Psoas muscle (tissue), 8 donors: Measurements from ENCODE around the gene ZBTB47. TPM values are rescaled to one million over a fixed set of nuclear protein-coding genes. Genes with fewer than 3 reads are reported as not detected.

Experiments
- ATAC-seq, 4 donors: fragments of 200-7000 bp; cut with Tn5 transposase; one replicate each; pipeline ENCODE4 v1.9.1; 2020; ENCODE audit warnings: moderate library complexity in 3 of 4, mild to moderate bottlenecking in 2 of 4
- DNase-seq, 2 donors: peaks; one replicate each; pipeline ENCODE4 v3.0.0-alpha.2; 2020
- H3K27ac ChIP-seq: fragments of 200-600 bp; one replicate; pipeline ENCODE4 v1.8.0; 2022
- H3K27me3 ChIP-seq, 3 donors: fragments of 200-600 bp in 1 of 3; one replicate each; pipeline versions ENCODE4 v1.6.1 to v1.8.0; 2013 to 2022; ENCODE audit warnings: low read length in 2 of 3, mild to moderate bottlenecking in 2 of 3, moderate library complexity in 1 of 3; ENCODE audit not compliant: insufficient read depth in 3 of 3
- H3K36me3 ChIP-seq, 2 donors: fragments of 200-600 bp in 1 of 2; one replicate each; pipeline versions ENCODE4 v1.6.1 to v1.8.0; 2013 to 2022; ENCODE audit warnings: low read depth in 1 of 2, mild to moderate bottlenecking in 1 of 2, moderate library complexity in 1 of 2; ENCODE audit not compliant: insufficient read depth in 1 of 2
- H3K4me1 ChIP-seq: fragments of 200-600 bp; one replicate; pipeline ENCODE4 v1.8.0; 2022
- H3K4me3 ChIP-seq: fragments of 200-600 bp; one replicate; pipeline ENCODE4 v1.8.0; 2022; ENCODE audit warnings: mild to moderate bottlenecking
- H3K9me3 ChIP-seq: fragments of 200-600 bp; one replicate; pipeline ENCODE4 v1.8.0; 2022
- WGBS, 3 donors: extraction: QIAGEN DNeasy Blood & Tissue Kit; methylation state at CpG; one replicate each; pipeline versions ENCODE4 v1.1.6 to v1.1.7; 2013; 5-methylcytosine and 5-hydroxymethylcytosine counted together
- intact Hi-C, 2 donors: fragments of 100-400 bp; cut with DNase I; formaldehyde crosslinking; loops; one replicate each; pipeline versions ENCODE4 v1.11.0 to v1.14.2; 2022
- polyA plus RNA-seq, 3 donors: library from polyadenylated mRNA; stranded (reverse); fragments of 200-250 nt; gene quantifications; one replicate each; pipeline ENCODE4 v1.2.3, GENCODE V29; 2013
- total RNA-seq, 4 donors: library from RNA; stranded (reverse); fragmentation: NEBNext Ultra II Directional in 2 of 4; extraction: Animal tissue kit (Norgen Biotek cat#: 25700) in 2 of 4; gene quantifications; one replicate each; pipeline versions ENCODE4 v1.2.1 to v1.2.4, GENCODE V29; 2021 to 2023
- TF ChIP-seq, protein P1 (sequence below): fragments of 200-600 bp; IDR thresholded peaks from one replicate; pipeline ENCODE4 v1.8.0; 2022; ENCODE audit warnings: antibody characterized with exemption
- donor health status: healthy with polysubstance abuse.
- donor health status: DM: no; HTN: no; CAD: no; lungs with moderate emphysema.
- donor health status: Bipolar disorder and iron deficiency.
- donor health status: healthy.
- donor health status: DM: yes; HTN: yes; CAD: no.
- donor health status: DM: no; HTN: no; CAD: no.
- donor health status: DM: no; HTN: no; CAD: no.
- donor health status: DM: yes; HTN: yes; CAD: no.

ZBTB47 gene
- total and polyA plus RNA-seq, 7 donors = 41.6 to 151 (median 90.3) TPM

- WGBS, 3 donors = 64 to 83% (median 73%) methylated on average over 7 of the region's 7 CpGs
- peaks cover 49% of the 10 kb centered on the region for H3K4me1 ChIP-seq
- intact Hi-C loops = no loop called here
- peaks cover 0 to 32% of the 10 kb centered on the region in 2 donors for H3K36me3 ChIP-seq
- H3K4me3 ChIP-seq = no peak overlapping the region
- ATAC-seq (peak in 1 of 4 donors; percentile 7), DNase-seq (no peak)
- H3K27me3 ChIP-seq = no peaks in the 10 kb centered on the region
- TF ChIP-seq, protein P1, sequence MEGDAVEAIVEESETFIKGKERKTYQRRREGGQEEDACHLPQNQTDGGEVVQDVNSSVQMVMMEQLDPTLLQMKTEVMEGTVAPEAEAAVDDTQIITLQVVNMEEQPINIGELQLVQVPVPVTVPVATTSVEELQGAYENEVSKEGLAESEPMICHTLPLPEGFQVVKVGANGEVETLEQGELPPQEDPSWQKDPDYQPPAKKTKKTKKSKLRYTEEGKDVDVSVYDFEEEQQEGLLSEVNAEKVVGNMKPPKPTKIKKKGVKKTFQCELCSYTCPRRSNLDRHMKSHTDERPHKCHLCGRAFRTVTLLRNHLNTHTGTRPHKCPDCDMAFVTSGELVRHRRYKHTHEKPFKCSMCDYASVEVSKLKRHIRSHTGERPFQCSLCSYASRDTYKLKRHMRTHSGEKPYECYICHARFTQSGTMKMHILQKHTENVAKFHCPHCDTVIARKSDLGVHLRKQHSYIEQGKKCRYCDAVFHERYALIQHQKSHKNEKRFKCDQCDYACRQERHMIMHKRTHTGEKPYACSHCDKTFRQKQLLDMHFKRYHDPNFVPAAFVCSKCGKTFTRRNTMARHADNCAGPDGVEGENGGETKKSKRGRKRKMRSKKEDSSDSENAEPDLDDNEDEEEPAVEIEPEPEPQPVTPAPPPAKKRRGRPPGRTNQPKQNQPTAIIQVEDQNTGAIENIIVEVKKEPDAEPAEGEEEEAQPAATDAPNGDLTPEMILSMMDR = no peak
- no peaks in the 10 kb centered on the region for H3K9me3 ChIP-seq
- peak overlapping the region; percentile 65 for H3K27ac ChIP-seq
These were observed 8.7 kb downstream of the ZBTB47 start for GRCh38 chr3:42662037-42662812.

DNA sequence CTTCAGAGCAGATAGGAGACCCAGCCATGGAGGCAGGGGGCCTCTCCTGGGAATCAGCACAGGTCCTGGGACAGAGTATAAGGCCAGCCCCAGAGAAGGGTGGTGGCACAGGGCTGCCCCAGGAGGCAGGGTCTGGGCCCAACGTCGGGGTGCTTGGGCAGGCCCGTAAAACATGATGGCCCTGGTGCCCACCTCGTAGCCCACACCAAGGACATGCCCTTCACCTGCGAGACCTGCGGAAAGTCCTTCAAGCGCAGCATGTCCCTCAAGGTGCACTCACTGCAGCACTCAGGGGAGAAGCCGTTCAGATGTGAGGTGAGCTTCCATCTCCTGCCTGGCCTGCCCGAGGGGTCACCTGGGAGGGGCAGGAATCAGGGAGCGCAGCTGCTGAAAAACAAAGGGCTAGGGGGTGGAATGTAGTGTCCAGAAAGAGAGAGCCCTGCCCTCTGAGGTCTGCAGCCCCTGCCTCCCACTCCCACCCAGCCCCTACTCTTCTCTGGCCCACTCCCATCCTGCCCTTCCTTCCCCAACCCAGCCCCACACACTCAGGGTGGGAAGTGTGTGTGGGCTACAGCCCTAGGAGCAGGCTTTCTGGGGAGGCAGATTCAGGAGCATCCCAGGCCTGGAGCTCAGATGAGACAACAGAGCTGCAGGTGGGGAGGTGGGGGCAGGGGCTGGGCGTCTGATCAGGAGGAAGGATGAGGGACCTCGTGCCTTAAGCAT lies 9.5 kb downstream of the ZBTB47 start:
- Histone ChIP-seq H3K27me3 (no peaks in the 10 kb centered on the region), H3K27ac (peak overlapping the region; percentile 65), H3K9me3 (no peaks in the 10 kb centered on the region), H3K4me1 (peaks cover 50% of the 10 kb centered on the region), H3K4me3 (no peak overlapping the region), H3K36me3 (peaks cover 0 to 32% of the 10 kb centered on the region in 2 donors)
- ATAC-seq = no peak
- TF ChIP-seq, protein P1 = no peak
- WGBS, 3 donors = 84 to 94% (median 85%) methylated on average over 11 to 12 of the region's 12 CpGs
- intact Hi-C loops = no loop called here
- no peak for DNase-seq

GRCh38 chr3:42663581-42664437 lies 10.3 kb downstream of the ZBTB47 start:
- Histone ChIP-seq H3K4me1 (peaks cover 52% of the 10 kb centered on the region), H3K9me3 (no peaks in the 10 kb centered on the region), H3K4me3 (no peak overlapping the region), H3K27me3 (no peaks in the 10 kb centered on the region), H3K36me3 (peaks cover 0 to 25% of the 10 kb centered on the region in 2 donors), H3K27ac (no peak overlapping the region)
- TF ChIP-seq, protein P1 = no peak
- ATAC-seq = no peak
- 78 to 88% (median 81%) methylated on average over 38 of the region's 38 CpGs for WGBS, 3 donors
- intact Hi-C loops = no loop called here
- peak in 1 of 2 donors; percentile 60 for DNase-seq

DNA sequence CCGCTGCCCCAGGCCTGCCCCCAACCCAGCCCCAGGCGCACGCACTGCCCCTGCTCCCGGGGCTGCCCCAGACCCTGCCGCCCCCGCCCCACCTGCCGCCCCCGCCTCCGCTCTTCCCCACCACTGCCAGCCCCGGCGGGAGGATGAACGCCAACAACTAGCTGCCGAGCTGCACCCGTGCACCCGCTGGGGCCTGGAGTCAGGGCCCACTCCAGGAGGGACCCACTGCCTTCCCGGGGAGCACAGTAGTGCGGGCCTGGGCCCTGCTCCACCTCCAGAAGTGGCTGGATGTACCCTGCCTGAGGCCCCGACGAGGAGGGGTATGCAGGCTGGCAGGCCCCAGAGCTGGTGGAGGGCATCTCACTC lies 10.9 kb downstream of the ZBTB47 start:
- H3K27ac ChIP-seq = no peak overlapping the region
- ATAC-seq = no peak
- no peaks in the 10 kb centered on the region for H3K9me3 ChIP-seq
- peaks cover 56% of the 10 kb centered on the region for H3K4me1 ChIP-seq
- H3K4me3 ChIP-seq = no peak overlapping the region
- H3K27me3 ChIP-seq = no peaks in the 10 kb centered on the region
- peaks cover 0 to 20% of the 10 kb centered on the region in 2 donors for H3K36me3 ChIP-seq
- TF ChIP-seq, protein P1 = no peak
- no peak for DNase-seq
- WGBS, 3 donors = 70 to 96% (median 82%) methylated on average over 15 to 19 of the region's 19 CpGs
- intact Hi-C loops = no loop called here
